Breast epithelium (tissue), 3 donors: ENCODE measurements around the gene AGFG1.

Experiments
- POLR2A ChIP-seq: fragments of 450-650 bp; IDR thresholded peaks from one replicate; pipeline ENCODE4 v1.6.1; 2016; ENCODE audit warnings: antibody characterized with exemption, mild to moderate bottlenecking, moderate library complexity
- POLR2AphosphoS5 ChIP-seq, 3 donors: sonication (generic); formaldehyde crosslinking; IDR thresholded peaks; one replicate each; pipeline ENCODE4 v1.6.1; 2017; ENCODE audit warnings: antibody characterized with exemption in 3 of 3
- TF ChIP-seq, protein P1 (sequence below), 3 donors: fragments of 450-650 bp; IDR thresholded peaks; one replicate each; pipeline ENCODE4 v1.5.1; 2016 to 2017; ENCODE audit warnings: antibody characterized with exemption in 3 of 3, mild to moderate bottlenecking in 3 of 3, moderate library complexity in 3 of 3

- no peak for TF ChIP-seq POLR2A
- TF ChIP-seq, protein P1, sequence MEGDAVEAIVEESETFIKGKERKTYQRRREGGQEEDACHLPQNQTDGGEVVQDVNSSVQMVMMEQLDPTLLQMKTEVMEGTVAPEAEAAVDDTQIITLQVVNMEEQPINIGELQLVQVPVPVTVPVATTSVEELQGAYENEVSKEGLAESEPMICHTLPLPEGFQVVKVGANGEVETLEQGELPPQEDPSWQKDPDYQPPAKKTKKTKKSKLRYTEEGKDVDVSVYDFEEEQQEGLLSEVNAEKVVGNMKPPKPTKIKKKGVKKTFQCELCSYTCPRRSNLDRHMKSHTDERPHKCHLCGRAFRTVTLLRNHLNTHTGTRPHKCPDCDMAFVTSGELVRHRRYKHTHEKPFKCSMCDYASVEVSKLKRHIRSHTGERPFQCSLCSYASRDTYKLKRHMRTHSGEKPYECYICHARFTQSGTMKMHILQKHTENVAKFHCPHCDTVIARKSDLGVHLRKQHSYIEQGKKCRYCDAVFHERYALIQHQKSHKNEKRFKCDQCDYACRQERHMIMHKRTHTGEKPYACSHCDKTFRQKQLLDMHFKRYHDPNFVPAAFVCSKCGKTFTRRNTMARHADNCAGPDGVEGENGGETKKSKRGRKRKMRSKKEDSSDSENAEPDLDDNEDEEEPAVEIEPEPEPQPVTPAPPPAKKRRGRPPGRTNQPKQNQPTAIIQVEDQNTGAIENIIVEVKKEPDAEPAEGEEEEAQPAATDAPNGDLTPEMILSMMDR (IDR thresholded peaks at IDR 0.05) = no peak
- TF ChIP-seq POLR2AphosphoS5 (IDR thresholded peaks at IDR 0.05) = no peak
Measured at GRCh38 chr2:227509076-227509475, 37.1 kb downstream of the AGFG1 start.
